H1 (cell line): ENCODE measurements around the gene KRT83. TPM values are rescaled to one million over a fixed set of nuclear protein-coding genes. Genes with fewer than 3 reads are reported as not detected.

Experiments
- CTCF ChIA-PET: fragments of 300-600 bp; sonication (Branson Sonifier 250); formaldehyde crosslinking; loops from one replicate; lab custom pipeline; 2021; ENCODE audit not compliant: partially characterized antibody; lab: Charles Lee
- POLR2A ChIA-PET: fragments of 300-600 bp; sonication (Branson Sonifier 250); formaldehyde crosslinking; loops from one replicate; lab custom pipeline; 2021; ENCODE audit warnings: inconsistent platforms; ENCODE audit not compliant: partially characterized antibody; lab: Charles Lee
- DNase-seq, 2 experiments: peaks; one replicate each; pipeline versions ENCODE4 v3.0.0 to v3.0.0-alpha.2; 2010 to 2022; ENCODE audit warnings: low spot score in 2 of 2, low read depth in 1 of 2, mixed read lengths in 1 of 2
- FAIRE-seq: peaks from 2 replicates; lab custom pipeline; 2011; peaks lifted over from hg19 to GRCh38; lab: Jason Lieb, UNC
- H2AFZ ChIP-seq: 2 replicates; pipeline ENCODE4 v1.8.1; 2012; ENCODE audit warnings: low read length, inconsistent platforms
- H2AK5ac ChIP-seq: 2 replicates; pipeline ENCODE4 v1.6.1; 2013; ENCODE audit warnings: low read depth, low read length
- H2BK120ac ChIP-seq: replicated peaks from 2 replicates; pipeline ENCODE3; 2013; ENCODE audit warnings: low read depth, low read length, inconsistent platforms
- H2BK12ac ChIP-seq: 2 replicates; pipeline ENCODE4 v1.6.1; 2013; ENCODE audit warnings: low read depth, low read length
- H2BK15ac ChIP-seq: 2 replicates; pipeline ENCODE4 v1.6.1; 2013; ENCODE audit warnings: low read length
- H2BK20ac ChIP-seq: 2 replicates; pipeline ENCODE4 v1.6.1; 2013; ENCODE audit warnings: low read length
- H2BK5ac ChIP-seq: 2 replicates; pipeline ENCODE4 v1.6.1; 2013; ENCODE audit warnings: low read depth, low read length
- H3K14ac ChIP-seq: 2 replicates; pipeline ENCODE4 v1.6.1; 2013; ENCODE audit warnings: inconsistent platforms; ENCODE audit not compliant: insufficient read length
- H3K18ac ChIP-seq: 2 replicates; pipeline ENCODE4 v1.6.1; 2013; ENCODE audit warnings: low read length; ENCODE audit errors: extremely low read depth
- H3K23ac ChIP-seq: 2 replicates; pipeline ENCODE4 v1.6.1; 2013; ENCODE audit warnings: inconsistent platforms; ENCODE audit not compliant: insufficient read length
- H3K23me2 ChIP-seq: 2 replicates; pipeline ENCODE4 v1.6.1; 2013; ENCODE audit warnings: low read depth, low read length
- H3K27ac ChIP-seq: 2 replicates; pipeline ENCODE4 v1.6.1; 2011; ENCODE audit warnings: low read depth, low read length, inconsistent platforms
- H3K27me3 ChIP-seq, 4 experiments: replicated peaks in 1 of 4; 1 replicate in 1 of 4; 2 replicates in 3 of 4; pipeline versions ENCODE4 v1.6.1 to v1.8.1; 2011 to 2013; ENCODE audit warnings: low read length in 3 of 4, mild to moderate bottlenecking in 3 of 4, inconsistent platforms in 2 of 4, mixed read lengths in 2 of 4, moderate library complexity in 1 of 4; ENCODE audit not compliant: control insufficient read depth in 3 of 4, insufficient read depth in 3 of 4; ENCODE audit errors: extremely low read depth in 1 of 4
- H3K36me3 ChIP-seq, 4 experiments: 2 replicates each; pipeline versions ENCODE4 v1.6.1 to v1.8.1; 2011 to 2013; ENCODE audit warnings: mild to moderate bottlenecking in 4 of 4, low read length in 3 of 4, moderate library complexity in 2 of 4, control low read depth in 1 of 4, inconsistent platforms in 1 of 4; ENCODE audit not compliant: insufficient read depth in 4 of 4, control insufficient read depth in 2 of 4
- H3K4ac ChIP-seq: replicated peaks from 2 replicates; pipeline ENCODE3; 2013; ENCODE audit warnings: low read length, low read depth, mixed read lengths, inconsistent platforms; ENCODE audit not compliant: insufficient read length
- H3K4me1 ChIP-seq, 4 experiments: replicated peaks in 1 of 4; 1 replicate in 1 of 4; 2 replicates in 3 of 4; pipeline versions ENCODE4 v1.6.1 to v1.8.1; 2011 to 2013; ENCODE audit warnings: low read length in 3 of 4, inconsistent platforms in 2 of 4, mixed read lengths in 1 of 4; ENCODE audit not compliant: insufficient read depth in 4 of 4, control insufficient read depth in 3 of 4
- H3K4me2 ChIP-seq, 2 experiments: 2 replicates each; pipeline versions ENCODE4 v1.6.1 to v1.8.1; 2011 to 2013; ENCODE audit warnings: low read depth in 2 of 2, low read length in 2 of 2, control low read depth in 1 of 2, inconsistent platforms in 1 of 2, mild to moderate bottlenecking in 1 of 2; ENCODE audit not compliant: insufficient read depth in 1 of 2
- H3K4me3 ChIP-seq, 4 experiments: fragments of 200-600, 300-600 bp in 1 of 4; sonication (generic), shearing (Covaris generic), sonication (Bioruptor Twin) in 1 of 4; 2 replicates each; pipeline versions ENCODE4 v1.5.1 to v1.8.1; 2011 to 2016; ENCODE audit warnings: low read length in 4 of 4, low read depth in 3 of 4, control low read depth in 2 of 4, inconsistent platforms in 2 of 4, mild to moderate bottlenecking in 2 of 4, mixed read lengths in 1 of 4, moderate library complexity in 1 of 4; ENCODE audit not compliant: insufficient read depth in 2 of 4; ENCODE audit errors: extremely low read depth in 1 of 4
- H3K56ac ChIP-seq: replicated peaks from 2 replicates; pipeline ENCODE3; 2013; ENCODE audit warnings: low read depth, mild to moderate bottlenecking, mixed read lengths, low read length, inconsistent platforms; ENCODE audit not compliant: insufficient read length
- H3K79me1 ChIP-seq: 2 replicates; pipeline ENCODE4 v1.6.1; 2013; ENCODE audit warnings: low read depth, low read length, control low read depth
- H3K79me2 ChIP-seq, 2 experiments: 2 replicates each; pipeline versions ENCODE4 v1.6.1 to v1.8.1; 2012 to 2013; ENCODE audit warnings: low read length in 2 of 2, mild to moderate bottlenecking in 2 of 2, inconsistent platforms in 1 of 2; ENCODE audit not compliant: insufficient read depth in 2 of 2, control insufficient read depth in 1 of 2
- H3K9ac ChIP-seq, 4 experiments: replicated peaks in 1 of 4; 1 replicate in 1 of 4; 2 replicates in 3 of 4; pipeline versions ENCODE4 v1.6.1 to v1.8.1; 2011 to 2013; ENCODE audit warnings: low read depth in 3 of 4, low read length in 3 of 4, control low read depth in 2 of 4, mild to moderate bottlenecking in 2 of 4, moderate library complexity in 2 of 4, inconsistent platforms in 1 of 4; ENCODE audit errors: extremely low read depth in 1 of 4
- H3K9me3 ChIP-seq, 2 experiments: 2 replicates each; pipeline versions ENCODE4 v1.6.1 to v1.8.1; 2012 to 2013; ENCODE audit warnings: mild to moderate bottlenecking in 2 of 2, moderate library complexity in 2 of 2, control low read depth in 1 of 2, inconsistent platforms in 1 of 2, low read depth in 1 of 2, low read length in 1 of 2, mixed read lengths in 1 of 2; ENCODE audit not compliant: insufficient read depth in 2 of 2
- H4K20me1 ChIP-seq, 2 experiments: replicated peaks in 1 of 2; 2 replicates each; pipeline versions ENCODE3 to v1.8.1; 2011 to 2013; ENCODE audit warnings: inconsistent platforms in 2 of 2, low read length in 2 of 2, mild to moderate bottlenecking in 1 of 2; ENCODE audit not compliant: insufficient read depth in 2 of 2, control insufficient read depth in 1 of 2
- H4K5ac ChIP-seq: 2 replicates; pipeline ENCODE4 v1.6.1; 2013; ENCODE audit warnings: low read length, low read depth, mixed read lengths, inconsistent platforms; ENCODE audit not compliant: insufficient read length
- H4K8ac ChIP-seq: 2 replicates; pipeline ENCODE4 v1.8.0; 2013; ENCODE audit warnings: mild to moderate bottlenecking, moderate library complexity, low read length, inconsistent platforms; ENCODE audit not compliant: insufficient read depth; ENCODE audit errors: extremely low read depth
- H4K91ac ChIP-seq: replicated peaks from 2 replicates; pipeline ENCODE3; 2013; ENCODE audit warnings: low read length, mixed read lengths, inconsistent platforms; ENCODE audit not compliant: insufficient read length
- TAF1 ChIP-seq: IDR thresholded peaks from 2 replicates; pipeline ENCODE4 v1.6.1; 2011; ENCODE audit warnings: mild to moderate bottlenecking, low read depth, low read length
- WGBS, 2 experiments: shearing (Covaris generic) in 1 of 2; methylation state at CpG; one replicate each; pipeline versions ENCODE4 v1.1.6 to v1.1.7; 2013 to 2015; ENCODE audit warnings: low lambda C conversion rate in 2 of 2, mixed read lengths in 2 of 2, inconsistent platforms in 1 of 2, low coverage in 1 of 2, missing lambda C conversion rate in 1 of 2; ENCODE audit not compliant: insufficient replicate concordance in 2 of 2, insufficient coverage in 1 of 2, insufficient read length in 1 of 2; ENCODE audit errors: extremely low coverage in 1 of 2, missing lambda C conversion rate in 1 of 2; 5-methylcytosine and 5-hydroxymethylcytosine counted together
- polyA plus RNA-seq, 7 experiments: library from polyadenylated mRNA; depleted of rRNA in 3 of 7; stranded (reverse) in 5 of 7; unstranded in 2 of 7; fragments of >200 nt in 5 of 7; fragments of 200-250 nt in 2 of 7; gene quantifications; 1 replicate in 5 of 7; 2 replicates in 1 of 7; 4 replicates in 1 of 7; pipeline versions ENCODE4 v1.2.1 to v1.2.3, GENCODE V29; 2011 to 2013; ENCODE audit warnings: missing spikeins in 2 of 7, mixed read lengths in 2 of 7
- total RNA-seq: library from RNA; stranded (reverse); fragmentation: NEBNext Ultra II Directional; extraction: Animal tissue kit (Norgen Biotek cat#: 25700); gene quantifications from 2 replicates; pipeline ENCODE4 v1.2.1, GENCODE V29; 2021

The KRT83 gene
- total and polyA plus RNA-seq, 2 of the 8 experiments (the other 6 are each of a cell fraction or from before 2014, with no cell fraction given): not detected

GRCh38 chr12:52368508-52368907 lies 47.3 kb upstream of the KRT83 start:
- no peak overlapping the region for H4K91ac ChIP-seq
- no peak overlapping the region for H3K14ac ChIP-seq
- peaks cover 0 to 2% of the 10 kb centered on the region in 2 experiments for H4K20me1 ChIP-seq
- DNase-seq (no peak), FAIRE-seq (no peak)
- no peaks in the 10 kb centered on the region for H3K23me2 ChIP-seq
- H2AFZ ChIP-seq: no peak overlapping the region
- H2BK15ac ChIP-seq: no peak overlapping the region
- H2AK5ac ChIP-seq: no peak overlapping the region
- no peak overlapping the region for H4K8ac ChIP-seq
- no peak overlapping the region for H3K27ac ChIP-seq
- H3K23ac ChIP-seq: no peak overlapping the region
- H3K4me2 ChIP-seq: no peak overlapping the region
- H3K9me3 ChIP-seq: no peaks in the 10 kb centered on the region
- ChIA-PET CTCF (interaction anchor here (0.6 to 8.6 kb wide), 18 partner anchors 10 to 516 kb away, joined by 3 to 105 read pairs (median 4); partner anchors contain the start of genes KRT83 and KRT84), POLR2A (interaction anchor here (0.8 kb wide), 2 partner anchors 10 to 403 kb away, joined by 3 read pairs; no protein-coding TSS in a partner anchor)
- H2BK120ac ChIP-seq: no peak overlapping the region
- H2BK12ac ChIP-seq: no peak overlapping the region
- no peak overlapping the region for H3K4ac ChIP-seq
- H3K4me3 ChIP-seq: no peak overlapping the region
- no peaks in the 10 kb centered on the region for H3K27me3 ChIP-seq
- H3K36me3 ChIP-seq: no peaks in the 10 kb centered on the region
- no peak overlapping the region for H2BK5ac ChIP-seq
- 54% methylated on average over 3 of the region's 3 CpGs; no CpG with 5 or more reads in 1 of the 2 experiments for WGBS, 2 experiments
- H3K4me1 ChIP-seq: no peaks in the 10 kb centered on the region
- no peaks in the 10 kb centered on the region for H3K79me1 ChIP-seq
- TF ChIP-seq TAF1: no peak
- H3K18ac ChIP-seq: no peak overlapping the region
- H2BK20ac ChIP-seq: no peak overlapping the region
- no peak overlapping the region for H4K5ac ChIP-seq
- no peak overlapping the region for H3K9ac ChIP-seq
- H3K56ac ChIP-seq: no peak overlapping the region
- H3K79me2 ChIP-seq: no peaks in the 10 kb centered on the region
